Neural cell (in vitro differentiated cells): Measurements from ENCODE around the gene CHERP. TPM values are rescaled to one million over a fixed set of nuclear protein-coding genes. Genes with fewer than 3 reads are reported as not detected.

Source experiments
- H2AFZ ChIP-seq: fragments of 200-600, 300-800 bp; sonication (generic), shearing (Covaris generic); 2 replicates; pipeline ENCODE4 v1.6.0; 2014; ENCODE audit warnings: low read depth, mild to moderate bottlenecking, antibody characterized with exemption, low read length, moderate library complexity
- H3F3A ChIP-seq: fragments of 200-600 bp; shearing (Covaris generic); 2 replicates; pipeline ENCODE4 v1.6.1; 2016; ENCODE audit warnings: mild to moderate bottlenecking, moderate library complexity, mixed read lengths, antibody characterized with exemption, low read length; ENCODE audit not compliant: insufficient read depth, poor library complexity, severe bottlenecking
- H3K27ac ChIP-seq: fragments of 200-600, 300-800 bp; sonication (generic), shearing (Covaris generic); 2 replicates; pipeline ENCODE4 v1.5.1; 2014; ENCODE audit warnings: mild to moderate bottlenecking, low read length, moderate library complexity
- H3K27me3 ChIP-seq: fragments of 300-800, 200-600 bp; sonication (generic), shearing (Covaris generic); 2 replicates; pipeline ENCODE4 v1.6.0; 2014; ENCODE audit warnings: mild to moderate bottlenecking, low read depth, low read length, moderate library complexity; ENCODE audit not compliant: insufficient read depth
- H3K36me3 ChIP-seq: fragments of 300-800, 200-600 bp; sonication (generic), shearing (Covaris generic); 2 replicates; pipeline ENCODE4 v1.5.1; 2014; ENCODE audit warnings: mild to moderate bottlenecking, antibody characterized with exemption, low read length, moderate library complexity; ENCODE audit not compliant: insufficient read depth
- H3K4me2 ChIP-seq: fragments of 300-800, 200-600 bp; sonication (generic), shearing (Covaris generic); 2 replicates; pipeline ENCODE4 v1.6.0; 2014; ENCODE audit warnings: mild to moderate bottlenecking, low read length
- H3K4me3 ChIP-seq: fragments of 300-800, 200-600 bp; sonication (generic), shearing (Covaris generic); 2 replicates; pipeline ENCODE4 v1.5.1; 2014; ENCODE audit warnings: mild to moderate bottlenecking, low read length, moderate library complexity
- H3K79me2 ChIP-seq: fragments of 200-600 bp; shearing (Covaris generic); replicated peaks from 2 replicates; pipeline ENCODE4 v1.6.0; 2014; ENCODE audit warnings: mild to moderate bottlenecking, low read length, moderate library complexity; ENCODE audit not compliant: insufficient read depth
- H3K9ac ChIP-seq: fragments of 300-800, 200-600 bp; sonication (generic), shearing (Covaris generic); 2 replicates; pipeline ENCODE4 v1.6.1; 2016; ENCODE audit warnings: mild to moderate bottlenecking, low read length, mixed read lengths
- H3K9me2 ChIP-seq: fragments of 200-600 bp; shearing (Covaris generic); 2 replicates; pipeline ENCODE4 v1.6.1; 2016; ENCODE audit warnings: mild to moderate bottlenecking, low read length, mixed read lengths; ENCODE audit not compliant: insufficient read depth
- H3K9me3 ChIP-seq: fragments of 200-600, 300-800 bp; sonication (generic), shearing (Covaris generic); 2 replicates; pipeline ENCODE4 v1.6.1; 2016; ENCODE audit warnings: mild to moderate bottlenecking, mixed run types, low read length, moderate library complexity, mixed read lengths
- H4K20me1 ChIP-seq: fragments of 200-600 bp; shearing (Covaris generic); 2 replicates; pipeline ENCODE4 v1.6.1; 2016; ENCODE audit warnings: mild to moderate bottlenecking, mixed run types; ENCODE audit not compliant: insufficient read depth
- CTCF ChIP-seq: fragments of 450-650 bp; IDR thresholded peaks from 2 replicates; pipeline ENCODE4 v1.5.1; 2014; ENCODE audit warnings: antibody characterized with exemption, mild to moderate bottlenecking, moderate library complexity; ENCODE audit not compliant: poor library complexity, severe bottlenecking
- EP300 ChIP-seq: fragments of 450-650 bp; conservative IDR thresholded peaks from 2 replicates; pipeline ENCODE4 v1.6.1; 2014; ENCODE audit warnings: antibody characterized with exemption, mild to moderate bottlenecking, moderate library complexity; ENCODE audit not compliant: poor library complexity, severe bottlenecking
- EZH2 ChIP-seq: fragments of 200-600, 300-800 bp; shearing (Covaris generic), sonication (generic); IDR thresholded peaks from 2 replicates; pipeline ENCODE4 v1.6.1; 2014; ENCODE audit warnings: antibody characterized with exemption, low read length, borderline replicate concordance, mild to moderate bottlenecking; ENCODE audit not compliant: insufficient read depth, poor library complexity, severe bottlenecking
- MXI1 ChIP-seq: fragments of 450-650 bp; conservative IDR thresholded peaks from 2 replicates; pipeline ENCODE4 v1.6.1; 2014; ENCODE audit warnings: antibody characterized with exemption, mild to moderate bottlenecking; ENCODE audit not compliant: poor library complexity, severe bottlenecking
- POLR2AphosphoS5 ChIP-seq: IDR thresholded peaks from 2 replicates; pipeline ENCODE4 v1.6.1; 2012
- RAD21 ChIP-seq: fragments of 450-650 bp; conservative IDR thresholded peaks from 2 replicates; pipeline ENCODE4 v1.6.1; 2014; ENCODE audit warnings: antibody characterized with exemption, mild to moderate bottlenecking, moderate library complexity
- REST ChIP-seq: IDR thresholded peaks from 2 replicates; pipeline ENCODE4 v1.6.1; 2012; ENCODE audit warnings: borderline replicate concordance
- SMC3 ChIP-seq: fragments of 450-650 bp; conservative IDR thresholded peaks from 2 replicates; pipeline ENCODE4 v1.6.1; 2014; ENCODE audit warnings: antibody characterized with exemption, mild to moderate bottlenecking, moderate library complexity; ENCODE audit not compliant: poor library complexity
- TAF1 ChIP-seq: IDR thresholded peaks from 2 replicates; pipeline ENCODE4 v1.6.1; 2012; ENCODE audit warnings: low read depth
- polyA plus RNA-seq: library from polyadenylated mRNA; depleted of rRNA; stranded (reverse); fragments of >200 nt; gene quantifications from 2 replicates; pipeline ENCODE4 v1.2.3, GENCODE V29; 2014

The CHERP gene
- polyA plus RNA-seq, 1 donor from 2014 or later, result 5.4 TPM

GRCh38 chr19:16566161-16566560 is 23.9 kb upstream of the CHERP start:
- Histone ChIP-seq H2AFZ (no peak overlapping the region), H3K79me2 (peaks cover 3% of the 10 kb centered on the region), H3K27ac (no peak overlapping the region), H3K9me3 (no peaks in the 10 kb centered on the region), H3K36me3 (peaks cover 7% of the 10 kb centered on the region), H4K20me1 (no peaks in the 10 kb centered on the region), H3K4me3 (no peak overlapping the region), H3K9ac (no peak overlapping the region), H3K27me3 (no peaks in the 10 kb centered on the region), H3K4me2 (no peak overlapping the region), H3F3A (no peaks in the 10 kb centered on the region), H3K9me2 (no peaks in the 10 kb centered on the region)
- no peak for TF ChIP-seq EZH2
- TF ChIP-seq RAD21, result no peak
- TF ChIP-seq REST, result no peak
- TF ChIP-seq CTCF, result no peak
- no peak for TF ChIP-seq POLR2AphosphoS5

GRCh38 chr19:16564842-16565241 is 22.6 kb upstream of the CHERP start:
- Histone ChIP-seq H4K20me1 (no peaks in the 10 kb centered on the region), H3K36me3 (peaks cover 7% of the 10 kb centered on the region), H3K4me3 (no peak overlapping the region), H3K9me2 (no peaks in the 10 kb centered on the region), H3K27ac (no peak overlapping the region), H3K4me2 (no peak overlapping the region), H2AFZ (no peak overlapping the region), H3K9ac (no peak overlapping the region), H3K9me3 (no peaks in the 10 kb centered on the region), H3F3A (no peaks in the 10 kb centered on the region), H3K27me3 (no peaks in the 10 kb centered on the region), H3K79me2 (no peaks in the 10 kb centered on the region)
- TF ChIP-seq TAF1, result no peak
- TF ChIP-seq MXI1, result no peak

GRCh38 chr19:16562608-16563025 is 20.4 kb upstream of the CHERP start:
- Histone ChIP-seq H3K27me3 (no peaks in the 10 kb centered on the region), H3K9me3 (no peaks in the 10 kb centered on the region), H3K79me2 (no peaks in the 10 kb centered on the region), H3K9ac (no peak overlapping the region), H4K20me1 (no peaks in the 10 kb centered on the region), H3K4me2 (no peak overlapping the region), H2AFZ (no peak overlapping the region), H3K36me3 (peaks cover 7% of the 10 kb centered on the region), H3K27ac (no peak overlapping the region), H3K9me2 (no peaks in the 10 kb centered on the region), H3K4me3 (no peak overlapping the region), H3F3A (no peaks in the 10 kb centered on the region)
- TF ChIP-seq TAF1 (no peak), EZH2 (no peak), CTCF (no peak), EP300 (no peak), SMC3 (no peak), REST (no peak), POLR2AphosphoS5 (no peak)
